ENCODE results near the gene CDIP1.

CDIP1 gene

DNA sequence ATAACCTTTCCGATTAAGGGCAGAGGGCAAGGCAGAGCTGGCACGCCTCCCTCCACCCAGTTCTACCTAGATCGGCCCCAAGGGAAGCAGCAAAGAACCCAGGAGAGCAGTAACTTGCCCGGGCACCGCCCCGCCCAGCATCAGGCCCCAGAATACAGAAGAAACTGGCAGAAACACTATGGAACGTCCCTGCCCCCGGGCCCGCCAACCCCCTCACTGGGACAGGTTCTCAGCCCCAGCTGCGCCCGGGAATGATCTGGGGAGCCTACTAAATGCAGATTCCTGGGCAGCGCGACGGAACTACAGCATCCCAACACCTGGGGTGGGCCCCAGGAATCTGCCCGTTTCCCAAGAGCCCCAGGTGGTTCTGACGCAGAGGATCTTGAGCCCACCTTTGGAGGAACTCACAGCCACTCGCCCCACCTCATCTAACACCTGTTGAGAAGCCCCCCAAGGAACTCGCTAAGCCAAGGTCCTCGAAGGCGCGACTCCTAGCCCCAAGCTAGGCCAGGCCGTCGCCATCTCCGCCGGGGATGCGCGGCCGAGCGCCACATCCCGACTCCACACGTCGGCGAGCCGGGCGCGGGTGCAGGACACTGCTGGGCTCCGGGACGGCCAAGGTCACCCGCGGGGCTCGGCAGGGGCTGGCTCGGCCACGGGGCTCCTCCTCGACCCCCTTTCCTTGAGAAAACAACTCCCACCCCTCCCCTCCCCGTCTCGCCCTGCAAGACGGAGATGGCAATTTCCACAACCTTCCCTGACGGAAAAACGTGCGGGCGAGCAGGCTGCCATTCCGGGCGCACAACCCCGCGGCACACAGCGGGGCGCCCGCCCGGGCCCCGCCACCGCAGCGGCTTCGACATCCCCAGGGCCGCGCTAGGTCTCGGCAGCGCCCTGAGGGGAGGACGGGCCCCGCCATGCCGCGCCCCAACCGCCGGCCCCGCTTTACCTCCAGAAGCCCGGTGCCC is 913 bp downstream of the CDIP1 start:
- DNase-seq (ENCODE audit: low spot score) = no peak

DNA sequence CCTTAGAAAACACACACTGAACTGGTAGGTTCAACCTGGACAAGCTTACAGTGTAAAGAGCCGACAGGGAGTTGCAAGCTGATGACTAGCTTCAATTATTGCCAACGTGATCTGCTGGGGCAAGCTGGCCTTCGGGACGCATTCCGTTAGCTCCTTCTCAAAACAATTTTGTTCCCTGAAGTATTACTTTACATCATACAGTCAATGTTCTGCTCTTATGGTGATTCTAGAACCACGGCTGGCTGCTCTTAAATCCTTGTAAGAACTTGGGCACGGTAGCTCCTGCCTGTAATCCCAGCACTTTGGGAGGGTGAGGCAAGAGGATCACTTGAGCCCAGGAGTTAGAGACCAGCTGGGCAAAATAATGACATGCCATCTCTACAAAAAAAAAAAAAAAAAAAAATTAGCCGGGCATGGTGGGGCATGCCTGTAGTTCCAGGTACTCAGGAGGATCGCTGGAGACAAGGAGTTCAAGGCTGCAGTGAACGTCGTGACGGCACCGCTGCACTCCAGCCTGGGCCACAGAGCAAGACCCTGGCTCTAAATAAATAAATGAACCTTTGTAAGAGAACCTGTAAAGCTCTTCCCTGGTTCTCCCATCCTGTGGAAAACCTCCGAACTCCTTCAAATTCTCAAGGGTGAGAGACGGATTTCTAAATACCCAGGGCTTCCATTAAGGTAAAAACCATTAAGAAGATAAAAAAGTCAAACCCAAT is 2.0 kb downstream of the CDIP1 start:
- DNase-seq (ENCODE audit: low spot score) = no peak

DNA sequence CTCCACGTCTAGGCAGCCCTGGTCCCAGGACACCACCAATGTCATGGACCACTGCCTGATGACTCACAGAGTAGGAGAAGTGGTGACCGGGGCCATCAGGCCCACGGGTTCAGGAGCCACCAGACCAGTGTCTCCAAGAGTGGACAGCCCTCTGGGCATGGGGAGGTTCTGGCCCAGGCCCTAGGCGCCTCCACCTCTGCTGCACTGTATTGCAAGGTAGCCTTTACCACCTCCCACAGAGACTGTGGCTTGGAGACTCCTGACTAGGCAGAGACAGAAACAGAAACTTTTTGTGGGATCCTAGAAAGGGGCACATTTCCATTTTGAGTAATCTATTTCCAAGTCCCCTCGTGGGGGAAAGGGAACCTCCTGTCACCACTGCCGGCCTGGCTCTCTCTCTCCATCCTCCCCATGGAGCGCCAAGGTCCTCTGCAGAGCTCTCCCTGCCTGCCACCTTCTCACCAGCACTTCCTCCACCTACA is 2.9 kb downstream of the CDIP1 start:
- DNase-seq (ENCODE audit: low spot score) = no peak

DNA sequence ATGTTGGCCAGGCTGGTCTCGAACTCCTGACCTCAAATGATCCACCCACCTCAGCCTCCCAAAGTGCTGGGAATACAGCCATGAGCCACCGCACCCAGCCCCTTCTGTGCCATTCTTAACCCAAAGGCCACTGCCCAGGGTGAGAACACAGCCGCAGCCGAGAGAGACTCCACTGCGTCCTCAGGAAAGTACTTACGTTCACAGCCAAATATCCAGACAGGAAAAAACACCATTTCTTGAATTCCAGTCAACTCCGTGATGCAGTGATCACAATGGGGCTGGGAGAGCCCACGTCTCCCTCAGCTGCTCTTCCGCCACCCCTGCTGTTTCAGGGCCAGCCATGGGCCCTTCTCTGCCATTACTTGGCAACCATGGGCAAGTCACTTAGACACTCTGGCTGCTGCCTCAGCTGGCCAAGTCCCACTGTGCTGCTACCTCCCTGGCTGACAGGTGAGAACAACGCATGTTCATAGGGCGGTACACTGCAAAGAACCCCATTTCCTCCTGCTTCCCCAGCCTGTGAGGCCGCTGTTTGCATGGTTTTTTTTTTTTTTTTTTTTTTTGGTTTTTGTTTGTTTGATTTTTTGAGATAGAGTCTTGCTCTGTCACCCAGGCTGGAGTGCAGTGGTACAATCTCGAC is 4.3 kb downstream of the CDIP1 start:
- peak; percentile 22 for DNase-seq (ENCODE audit: low spot score)

DNA sequence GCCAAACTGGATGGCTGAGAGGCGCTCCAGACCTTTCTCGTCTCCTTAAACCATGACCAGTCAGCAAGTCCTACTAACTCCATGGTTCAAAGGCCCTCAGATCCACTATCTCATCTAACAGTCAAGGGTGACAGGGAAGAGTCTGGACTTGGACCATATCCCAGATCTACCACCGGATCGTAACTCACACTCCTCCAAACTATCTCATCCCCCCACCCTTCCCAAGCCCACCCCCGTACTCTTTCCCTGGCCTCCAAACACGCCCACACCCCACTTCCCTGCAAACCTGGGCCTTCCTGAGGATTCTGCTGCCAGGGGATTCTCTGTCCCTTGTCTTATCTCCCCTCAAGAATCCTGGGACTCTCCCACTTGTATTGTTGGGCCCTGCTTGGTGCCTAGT is 5.1 kb downstream of the CDIP1 start:
- no peak for DNase-seq (ENCODE audit: low spot score)

DNA sequence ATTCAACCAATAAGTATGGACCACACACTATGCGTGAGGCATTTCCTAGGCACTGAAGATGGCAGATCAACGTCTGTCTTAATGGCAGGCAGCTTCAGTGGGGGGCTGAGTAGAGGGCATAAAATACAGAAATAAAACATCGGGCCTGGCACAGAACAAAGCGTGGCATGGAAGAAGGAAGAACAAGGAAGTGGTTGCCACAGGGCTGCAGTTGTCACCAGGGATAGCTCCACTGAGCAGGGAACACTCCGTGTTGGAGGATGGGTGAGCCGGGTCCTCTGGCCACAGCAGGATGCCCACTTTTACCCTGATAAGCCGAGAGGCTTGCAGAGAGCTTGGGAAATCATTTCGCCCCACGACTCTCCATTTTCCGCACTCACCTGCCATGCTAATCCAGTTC is 6.3 kb downstream of the CDIP1 start:
- no peak for DNase-seq (ENCODE audit: low spot score)

DNA sequence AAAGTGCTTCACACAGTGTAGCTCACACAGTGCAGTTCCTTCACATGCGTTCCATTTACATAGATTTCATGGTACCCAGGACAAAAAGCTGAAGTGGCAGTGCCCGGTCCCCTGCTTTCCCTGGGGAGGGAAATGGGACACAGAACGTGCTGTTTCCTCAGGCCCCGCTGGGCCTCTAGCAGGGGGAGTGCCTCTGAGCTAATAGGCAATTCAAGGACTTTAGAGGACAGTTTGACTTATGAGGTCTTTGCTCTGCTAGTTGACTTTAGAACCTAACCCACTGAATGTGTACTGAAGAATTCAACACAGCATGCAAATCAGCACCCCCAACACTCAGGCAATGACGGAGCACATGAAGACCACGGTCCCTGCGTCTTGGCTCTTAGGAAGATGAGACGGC is 6.8 kb downstream of the CDIP1 start:
- DNase-seq (ENCODE audit: low spot score) = no peak

DNA sequence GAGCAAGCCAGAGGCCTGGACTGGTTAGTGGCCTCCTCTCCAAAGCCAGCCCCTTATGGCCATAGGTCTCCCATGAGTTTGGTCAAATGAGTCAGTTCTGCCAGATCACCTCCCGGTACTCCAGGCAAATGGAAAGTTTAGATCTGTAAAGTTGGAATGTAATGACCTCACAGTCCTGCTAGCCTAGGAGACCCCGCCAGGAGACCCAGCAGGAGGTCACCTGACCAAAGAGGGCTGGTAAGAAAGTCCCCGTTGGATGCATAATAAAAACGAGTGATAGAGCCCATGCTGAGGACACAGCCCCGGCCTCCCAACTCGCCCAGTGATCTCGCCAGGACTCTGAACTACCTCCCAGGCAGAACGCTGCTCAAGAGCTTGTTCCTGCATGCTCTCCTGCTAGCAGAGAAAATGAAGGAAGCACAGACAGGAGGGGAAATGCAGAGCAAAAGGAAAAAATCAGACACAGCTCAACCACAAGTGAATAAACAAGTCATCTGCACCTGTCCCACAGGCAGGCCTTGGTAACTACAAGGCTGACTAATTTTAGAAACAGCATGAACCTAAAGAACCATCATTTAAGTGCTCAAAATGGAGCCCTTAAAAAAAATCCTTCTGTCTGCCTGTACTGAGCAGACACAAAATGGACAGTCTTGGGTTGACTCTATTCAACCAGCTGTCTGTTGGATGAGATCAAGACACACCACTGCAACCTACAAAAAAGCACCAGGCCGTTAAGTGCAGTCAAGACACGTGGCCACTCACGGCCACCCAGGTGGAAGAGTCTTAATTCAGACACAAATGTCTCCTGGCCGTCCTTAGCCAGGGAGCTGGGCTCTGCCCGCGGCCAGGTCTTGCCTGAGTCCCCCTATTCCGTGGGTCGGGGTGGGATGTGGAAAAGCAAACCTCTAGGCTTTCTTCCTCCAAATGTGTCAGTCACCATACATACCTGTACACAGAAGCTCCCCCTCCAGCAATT is 9.2 kb downstream of the CDIP1 start:
- peak; percentile 28 for DNase-seq (ENCODE audit: low spot score)

DNA sequence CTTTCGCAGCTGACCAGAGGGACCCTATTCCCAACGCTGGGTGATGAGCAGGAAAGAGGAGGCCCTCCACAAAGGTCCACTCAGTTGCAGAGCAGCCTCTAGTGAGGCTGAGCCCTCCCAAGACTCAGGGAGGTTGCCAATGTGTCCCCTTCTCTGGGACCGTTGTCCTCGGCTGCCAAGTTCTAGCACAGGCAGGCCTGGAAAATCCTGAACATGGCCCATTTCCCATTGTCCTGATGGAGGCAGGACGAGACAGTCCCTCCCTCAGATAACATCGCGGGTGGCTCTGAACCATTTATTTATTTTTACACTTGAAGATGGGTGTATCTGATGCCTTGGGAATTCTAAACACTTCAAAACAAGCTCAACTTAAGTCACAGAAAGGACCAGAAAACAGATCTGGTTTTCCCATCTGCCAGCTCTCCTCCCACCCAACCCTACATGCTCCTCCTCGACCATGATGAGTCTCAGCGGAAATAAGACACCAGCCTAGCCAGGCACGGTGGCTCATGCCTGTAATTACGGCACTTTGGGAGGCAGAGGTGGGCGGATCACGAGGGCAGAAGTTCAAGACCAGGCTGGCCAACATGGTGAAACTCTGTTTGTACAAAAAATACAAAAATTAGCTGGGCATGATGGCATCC is 12.8 kb downstream of the CDIP1 start:
- no peak for DNase-seq (ENCODE audit: low spot score)

DNA sequence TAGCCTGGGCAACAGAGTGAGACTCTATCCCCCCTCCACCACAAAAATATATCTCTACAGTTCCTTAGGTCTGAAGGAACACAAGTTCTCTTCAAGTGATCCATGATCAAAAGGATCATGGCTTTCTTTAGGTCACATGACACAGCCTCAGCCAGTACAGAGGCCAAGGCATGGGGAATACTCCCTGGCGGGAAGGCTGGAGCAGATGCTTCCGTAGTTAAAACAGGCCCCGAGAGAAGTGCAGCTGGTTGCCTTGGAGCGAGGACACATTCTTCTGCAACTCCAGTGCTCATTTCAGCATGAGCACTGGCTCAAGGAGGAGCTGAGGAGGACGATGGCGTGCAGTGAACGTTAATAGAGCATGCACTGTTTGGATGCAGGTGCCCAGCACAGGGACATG is 13.5 kb downstream of the CDIP1 start:
- DNase-seq (ENCODE audit: low spot score) = no peak

DNA sequence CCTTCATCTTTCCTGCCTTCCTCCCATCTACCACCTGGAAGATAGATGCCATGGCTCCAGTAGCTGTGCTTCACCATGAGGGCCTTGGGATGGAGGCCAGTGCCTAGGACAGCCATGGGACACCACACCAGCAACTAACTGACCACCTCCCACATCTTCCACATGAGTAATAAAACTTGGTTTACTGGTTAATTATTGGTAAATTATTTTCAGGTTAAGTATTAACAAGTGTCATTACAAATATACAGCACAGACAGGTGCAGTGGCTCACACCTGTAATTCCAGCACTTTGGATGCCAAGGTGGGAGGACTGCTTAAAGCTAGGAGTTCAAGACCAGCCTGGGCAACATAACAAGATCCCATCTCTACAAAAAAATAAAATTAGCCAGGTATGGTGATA is 14.0 kb downstream of the CDIP1 start:
- no peak for DNase-seq (ENCODE audit: low spot score)

DNA sequence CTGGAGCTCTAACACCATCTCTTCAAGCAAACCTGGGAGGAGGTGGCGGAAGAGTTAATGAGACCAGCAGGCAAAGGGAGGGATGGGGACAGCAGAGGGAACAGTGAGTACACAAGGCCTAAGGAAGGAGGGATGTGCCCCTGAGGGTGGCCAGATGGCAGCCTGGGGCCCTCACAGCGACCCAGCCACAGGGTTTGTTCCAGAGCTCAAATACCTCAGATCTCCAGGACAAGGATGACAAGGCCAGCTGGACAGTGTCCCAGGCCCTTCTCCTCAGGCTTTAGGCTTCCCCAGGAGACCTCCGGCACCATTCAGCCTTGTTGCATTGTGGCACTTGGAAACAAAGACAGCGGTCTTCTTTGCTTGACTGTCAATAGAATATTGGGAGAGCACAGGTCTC is 14.9 kb downstream of the CDIP1 start:
- DNase-seq (ENCODE audit: low spot score) = no peak

DNA sequence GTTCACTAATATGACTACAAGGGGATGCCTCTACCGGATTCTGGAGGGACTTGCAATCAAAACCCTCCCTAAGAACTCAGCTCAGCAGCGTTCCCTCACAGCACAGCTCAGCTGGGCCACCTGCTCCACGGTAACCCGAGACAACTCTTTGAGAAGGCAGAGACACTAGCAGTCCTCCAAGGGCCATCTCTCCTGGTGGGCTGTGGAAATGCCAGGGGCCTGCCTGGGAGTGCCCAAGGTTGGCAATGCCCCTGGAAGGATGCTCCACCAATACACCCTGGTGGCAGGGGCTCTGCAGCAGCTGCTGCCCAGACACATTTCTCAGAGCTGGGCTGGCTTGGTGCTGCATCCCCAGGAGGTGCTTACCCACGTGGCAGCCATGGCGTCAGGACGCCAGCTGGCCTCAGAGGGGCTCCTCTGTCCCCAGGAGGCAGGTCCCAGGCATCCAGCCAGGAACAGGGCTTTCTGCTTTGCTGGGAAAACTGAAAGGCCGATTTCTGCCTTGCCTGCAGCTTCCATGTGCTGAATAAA is 16.5 kb downstream of the CDIP1 start:
- no peak for DNase-seq (ENCODE audit: low spot score)

DNA sequence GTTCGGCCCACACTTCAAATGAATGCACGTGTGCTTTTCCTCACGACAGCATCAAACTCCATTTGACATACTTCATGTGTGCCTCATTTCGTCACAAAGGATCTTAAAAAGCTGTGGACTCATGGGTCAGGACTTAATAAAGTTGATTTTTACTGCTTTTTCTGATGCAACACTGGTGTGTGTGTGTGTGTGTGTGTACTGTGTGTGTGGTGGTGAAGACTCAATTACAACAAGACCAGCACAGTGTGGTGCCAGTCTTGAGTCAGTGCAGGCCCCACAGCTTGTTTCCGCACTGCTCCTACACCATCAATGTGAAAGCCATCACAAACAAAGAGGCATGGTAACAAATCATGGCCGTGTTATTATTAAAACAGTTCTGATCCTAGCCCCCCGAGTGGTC is 17.7 kb downstream of the CDIP1 start:
- no peak for DNase-seq (ENCODE audit: low spot score)

DNA sequence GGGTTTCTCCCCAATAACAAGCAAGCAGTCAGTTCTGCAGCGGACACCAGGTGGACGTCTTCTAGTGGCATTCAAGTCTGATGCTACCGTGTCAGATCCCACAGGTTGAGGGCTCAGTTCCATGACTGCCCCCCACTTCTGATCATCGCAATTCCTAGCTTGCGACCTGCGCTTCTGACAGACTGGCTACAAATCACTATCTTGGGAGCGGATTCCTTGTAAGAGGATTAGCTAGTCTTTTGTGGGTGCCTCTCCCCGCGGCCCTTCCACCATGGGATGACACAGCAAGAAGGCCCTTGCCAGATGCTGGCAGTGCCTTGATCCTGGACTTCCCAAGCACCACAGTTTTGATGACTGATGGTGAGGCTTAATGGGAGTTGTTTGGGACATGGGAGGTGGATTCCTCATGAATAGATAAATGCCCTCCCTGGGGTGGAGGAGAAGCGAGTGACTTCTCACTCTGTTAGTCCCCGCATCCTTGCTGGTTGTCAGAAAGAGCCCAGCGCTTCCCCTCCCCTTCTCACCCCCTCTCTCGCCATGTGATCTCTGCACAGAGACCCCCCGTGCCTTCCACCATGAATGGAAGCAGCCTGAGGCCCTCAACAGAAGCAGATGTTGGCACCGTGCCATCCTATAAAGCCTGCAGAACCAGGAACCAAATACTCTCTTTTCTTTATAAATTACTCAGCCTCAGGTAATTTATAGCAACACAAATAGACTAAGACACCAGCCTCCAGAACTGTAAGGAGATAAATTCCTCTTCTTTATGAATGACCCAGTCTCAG is 19.1 kb downstream of the CDIP1 start:
- no peak for DNase-seq (ENCODE audit: low spot score)

DNA sequence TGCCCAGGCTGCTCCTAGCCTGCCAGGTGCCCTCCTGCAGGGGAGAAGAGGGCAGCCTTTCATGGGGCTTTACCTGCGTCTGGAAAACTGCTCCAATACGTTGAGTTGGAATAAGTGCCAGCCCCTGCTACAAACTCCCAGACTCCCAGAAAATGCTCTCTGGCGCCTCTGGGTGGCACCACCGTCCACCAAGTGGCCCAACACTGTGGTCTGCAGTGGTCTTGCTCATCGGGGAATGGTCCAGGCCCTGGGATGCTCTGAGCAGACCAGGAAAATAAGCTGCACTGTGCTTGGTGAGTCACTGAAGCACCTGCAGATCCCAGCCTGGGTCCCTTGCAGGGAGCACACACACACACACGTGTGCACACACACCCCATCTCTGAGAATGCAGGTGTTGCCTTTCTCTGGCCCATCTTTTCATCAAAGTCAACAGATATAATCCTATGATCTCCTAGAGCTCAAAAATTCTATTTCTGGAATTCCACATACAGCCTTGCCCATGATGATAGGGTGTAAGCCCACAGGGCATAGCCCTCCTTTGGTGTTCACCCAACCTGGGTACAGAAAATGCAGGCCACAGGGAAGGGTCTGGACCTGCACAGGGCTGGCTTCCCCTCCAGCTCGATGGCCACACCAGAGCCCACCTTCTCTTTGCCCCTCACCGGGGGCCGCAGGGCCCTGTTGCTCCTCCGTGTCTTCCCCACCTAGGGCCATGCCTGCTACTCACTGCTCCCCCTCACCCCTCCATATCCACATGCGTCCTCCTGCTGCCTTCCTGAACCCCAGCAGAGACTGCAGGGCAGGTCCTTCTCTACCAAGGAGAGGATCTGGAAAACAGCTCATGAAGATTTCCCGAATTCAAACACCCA is 20.5 kb downstream of the CDIP1 start:
- DNase-seq (ENCODE audit: low spot score) = no peak

DNA sequence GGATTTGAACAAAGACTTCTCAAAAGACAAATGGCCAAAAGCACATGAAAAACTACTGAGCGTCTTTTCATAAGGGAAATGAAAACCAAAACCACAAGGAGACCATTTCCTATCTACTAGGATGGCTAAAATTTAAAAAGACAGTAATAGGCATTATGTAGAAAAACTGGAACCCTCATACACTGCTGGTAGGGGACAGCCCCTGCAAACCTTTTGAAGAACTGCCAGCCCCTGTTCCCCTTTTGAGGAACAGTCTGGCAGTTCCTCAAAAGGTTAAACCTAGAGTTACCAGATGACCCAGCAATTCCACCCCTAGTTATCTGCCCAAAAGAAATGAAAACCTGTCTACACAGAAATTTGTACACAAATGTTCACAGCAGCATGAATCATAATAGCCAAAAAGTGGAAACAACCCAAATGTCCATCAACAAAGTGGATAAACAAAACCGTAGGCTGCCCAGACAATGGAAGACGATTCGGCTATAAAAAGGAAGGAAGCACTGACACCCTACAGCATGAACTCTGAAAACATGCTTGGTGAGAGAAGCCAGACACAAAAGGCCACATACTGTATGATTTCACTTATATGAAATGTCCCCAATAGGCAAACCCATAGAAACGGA is 22.9 kb downstream of the CDIP1 start:
- no peak for DNase-seq (ENCODE audit: low spot score)

DNA sequence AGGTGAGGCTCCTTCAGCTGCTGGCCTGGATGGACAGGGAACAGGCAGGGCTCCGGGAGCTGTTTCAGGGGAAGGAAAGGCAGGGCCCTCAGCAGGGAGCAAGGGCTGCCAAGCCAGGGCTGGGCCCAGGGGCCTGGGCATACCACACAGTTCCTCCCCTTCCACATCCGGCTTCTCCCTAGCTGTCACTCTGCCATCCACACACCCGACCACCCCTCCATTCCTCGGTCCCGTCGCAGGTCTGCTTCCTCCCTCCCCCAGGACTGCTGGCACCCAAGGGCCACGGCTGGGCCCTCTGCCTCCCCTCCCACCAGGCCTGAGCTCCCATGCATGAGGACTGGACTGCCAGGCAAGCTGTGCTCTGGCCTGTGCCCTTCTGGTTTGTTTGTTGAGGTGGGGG is 24.0 kb downstream of the CDIP1 start:
- DNase-seq (ENCODE audit: low spot score) = no peak
